ENCODE results near the gene NDUFC2. TPM values are rescaled to one million over a fixed set of nuclear protein-coding genes. Genes with fewer than 3 reads are reported as not detected.

NDUFC2 gene
- total and polyA plus RNA-seq, 2 of the 8 experiments (the other 6 are each of a cell fraction or from before 2014, with no cell fraction given): 216 to 356 TPM

DNA sequence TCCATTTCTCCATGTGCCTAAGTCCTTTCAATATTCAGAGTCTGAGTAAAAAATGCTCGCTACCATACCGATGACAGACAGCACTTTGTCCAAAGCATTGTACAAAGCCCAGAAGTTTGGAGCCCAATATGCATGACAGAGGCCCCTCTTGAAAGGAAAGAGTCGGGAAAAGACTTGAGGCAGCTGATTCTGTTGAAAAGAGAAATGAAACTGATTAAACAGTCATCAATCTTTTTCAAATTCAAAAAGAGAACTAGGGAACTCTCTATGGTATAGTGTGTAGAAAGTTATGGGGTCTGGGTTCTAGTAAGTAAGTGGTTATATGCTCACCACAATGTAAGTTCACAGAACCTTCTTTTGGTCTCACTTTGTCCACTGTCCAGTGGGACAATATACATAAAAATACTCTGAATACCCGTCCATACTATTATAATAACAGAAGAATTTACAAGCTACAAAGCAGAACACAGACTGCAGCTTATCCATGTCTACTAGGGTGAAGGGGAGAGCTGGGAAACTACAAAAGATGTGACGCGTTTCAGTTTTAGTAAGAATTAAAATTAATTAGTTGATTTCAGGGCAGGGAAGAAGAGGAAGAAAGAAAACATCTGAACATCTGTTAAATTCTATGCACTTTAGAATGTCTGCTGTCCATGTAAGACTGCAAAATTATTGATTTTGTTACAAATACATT lies 33.1 kb upstream of the NDUFC2 start:
- no peaks in the 10 kb centered on the region; the same call in 1 of the 2 replicates for H3K23me2 ChIP-seq (ENCODE audit: low read depth, low read length)
- 92% methylated on average over 6 of the region's 6 CpGs; no CpG with 5 or more reads in 1 of the 2 experiments for WGBS, 2 experiments (ENCODE audit: extremely low coverage in 1 of 2, insufficient coverage in 1 of 2, insufficient read length in 1 of 2, insufficient replicate concordance in 2 of 2, low coverage in 1 of 2, low lambda C conversion rate in 2 of 2, missing lambda C conversion rate in 1 of 2)
- H3K9me3 ChIP-seq (ENCODE audit: insufficient read depth in 2 of 2, low read depth in 1 of 2, low read length in 1 of 2): no peaks in the 10 kb centered on the region
- H3K36me3 ChIP-seq (ENCODE audit: control insufficient read depth in 2 of 4, insufficient read depth in 4 of 4, low read length in 3 of 4): peaks cover 2 to 46% (median 19%) of the 10 kb centered on the region in 4 experiments; a peak in 4 of 8 replicates
- H3K18ac ChIP-seq (ENCODE audit: extremely low read depth, low read length): no peak overlapping the region
- no peak overlapping the region for H2BK20ac ChIP-seq (ENCODE audit: low read length)
- H3K14ac ChIP-seq (ENCODE audit: insufficient read length): no peak overlapping the region
- H2BK15ac ChIP-seq (ENCODE audit: low read length): no peak overlapping the region
- peaks cover 0 to 1% (median 0%) of the 10 kb centered on the region in 4 experiments; a peak in 1 of 7 replicates for H3K27me3 ChIP-seq (replicated peaks in 1 of 4; ENCODE audit: control insufficient read depth in 3 of 4, extremely low read depth in 1 of 4, insufficient read depth in 3 of 4, low read length in 3 of 4)
- H3K4me2 ChIP-seq (ENCODE audit: insufficient read depth in 1 of 2, low read depth in 2 of 2, low read length in 2 of 2): no peak overlapping the region
- DNase-seq (ENCODE audit: low read depth in 1 of 2, low spot score in 2 of 2): no peak
- H3K79me2 ChIP-seq (ENCODE audit: control insufficient read depth in 1 of 2, insufficient read depth in 2 of 2, low read length in 2 of 2): no peaks in the 10 kb centered on the region
- no peak overlapping the region for H2AK5ac ChIP-seq (ENCODE audit: low read depth, low read length)
- H3K4me3 ChIP-seq (ENCODE audit: extremely low read depth in 1 of 4, insufficient read depth in 2 of 4, low read depth in 3 of 4, low read length in 4 of 4): no peak overlapping the region
- no peak overlapping the region for H3K56ac ChIP-seq (replicated peaks; ENCODE audit: insufficient read length, low read depth, low read length)
- H4K91ac ChIP-seq (replicated peaks; ENCODE audit: insufficient read length, low read length): no peak overlapping the region
- H4K5ac ChIP-seq (ENCODE audit: insufficient read length, low read depth, low read length): no peak overlapping the region
- H2BK120ac ChIP-seq (replicated peaks; ENCODE audit: low read depth, low read length): no peak overlapping the region
- no peak overlapping the region for H4K8ac ChIP-seq (ENCODE audit: extremely low read depth, insufficient read depth, low read length)
- no peak overlapping the region for H3K23ac ChIP-seq (ENCODE audit: insufficient read length)
- FAIRE-seq: no peak
- H2BK5ac ChIP-seq (ENCODE audit: low read depth, low read length): no peak overlapping the region
- no peak overlapping the region for H2AFZ ChIP-seq (ENCODE audit: low read length)
- no peak overlapping the region for H3K9ac ChIP-seq (replicated peaks in 1 of 4; ENCODE audit: extremely low read depth in 1 of 4, low read depth in 3 of 4, low read length in 3 of 4)
- H3K4ac ChIP-seq (replicated peaks; ENCODE audit: insufficient read length, low read depth, low read length): no peak overlapping the region
- POLR2A ChIA-PET (ENCODE audit: partially characterized antibody): no interaction called here
- H3K4me1 ChIP-seq (replicated peaks in 1 of 4; ENCODE audit: control insufficient read depth in 3 of 4, insufficient read depth in 4 of 4, low read length in 3 of 4): no peaks in the 10 kb centered on the region
- H4K20me1 ChIP-seq (replicated peaks in 1 of 2; ENCODE audit: control insufficient read depth in 1 of 2, insufficient read depth in 2 of 2, low read length in 2 of 2): no peaks in the 10 kb centered on the region
- H3K79me1 ChIP-seq (ENCODE audit: low read depth, low read length): no peaks in the 10 kb centered on the region; the same call in 1 of the 2 replicates
- H3K27ac ChIP-seq (ENCODE audit: low read depth, low read length): no peak overlapping the region
- no peak overlapping the region for H2BK12ac ChIP-seq (ENCODE audit: low read depth, low read length)
- TF ChIP-seq PHF8 (conservative IDR thresholded peaks at IDR 0.05; ENCODE audit: low read depth, low read length) (no peak), CREB1 (IDR thresholded peaks at IDR 0.05) (no peak), SIRT6 (IDR thresholded peaks at IDR 0.05; ENCODE audit: low read length) (no peak), TBP (IDR thresholded peaks at IDR 0.05; ENCODE audit: low read depth, low read length) (no peak), RAD21 (IDR thresholded peaks at IDR 0.05 in 1 of 2, conservative IDR thresholded peaks at IDR 0.05 in 1 of 2; ENCODE audit: low read depth in 2 of 2, low read length in 2 of 2) (no peak), ASH2L (IDR thresholded peaks at IDR 0.05; ENCODE audit: low read length) (no peak)
- TF ChIP-seq, protein P1, sequence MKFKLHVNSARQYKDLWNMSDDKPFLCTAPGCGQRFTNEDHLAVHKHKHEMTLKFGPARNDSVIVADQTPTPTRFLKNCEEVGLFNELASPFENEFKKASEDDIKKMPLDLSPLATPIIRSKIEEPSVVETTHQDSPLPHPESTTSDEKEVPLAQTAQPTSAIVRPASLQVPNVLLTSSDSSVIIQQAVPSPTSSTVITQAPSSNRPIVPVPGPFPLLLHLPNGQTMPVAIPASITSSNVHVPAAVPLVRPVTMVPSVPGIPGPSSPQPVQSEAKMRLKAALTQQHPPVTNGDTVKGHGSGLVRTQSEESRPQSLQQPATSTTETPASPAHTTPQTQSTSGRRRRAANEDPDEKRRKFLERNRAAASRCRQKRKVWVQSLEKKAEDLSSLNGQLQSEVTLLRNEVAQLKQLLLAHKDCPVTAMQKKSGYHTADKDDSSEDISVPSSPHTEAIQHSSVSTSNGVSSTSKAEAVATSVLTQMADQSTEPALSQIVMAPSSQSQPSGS (IDR thresholded peaks at IDR 0.05; ENCODE audit: low read length): no peak
- CTCF ChIA-PET (ENCODE audit: partially characterized antibody): no interaction called here

All from H1 (cell line).